NCI-H345 treated with DMSO at 0.1 percent for 48 hours (cell line): ENCODE results near the gene SLC8A1.
A peak's percentile ranks its signal among the peaks of the same experiment; 100 is the strongest.

Source experiments
- DNase-seq: peaks from one replicate; lab custom pipeline; 2025; ENCODE audit not compliant: unreplicated experiment; lab: John Stamatoyannopoulos, UW

SLC8A1 gene

GRCh38 chr2:40208463-40208862, 243.4 kb downstream of the SLC8A1 start:
- peak; percentile 47 for DNase-seq

DNA sequence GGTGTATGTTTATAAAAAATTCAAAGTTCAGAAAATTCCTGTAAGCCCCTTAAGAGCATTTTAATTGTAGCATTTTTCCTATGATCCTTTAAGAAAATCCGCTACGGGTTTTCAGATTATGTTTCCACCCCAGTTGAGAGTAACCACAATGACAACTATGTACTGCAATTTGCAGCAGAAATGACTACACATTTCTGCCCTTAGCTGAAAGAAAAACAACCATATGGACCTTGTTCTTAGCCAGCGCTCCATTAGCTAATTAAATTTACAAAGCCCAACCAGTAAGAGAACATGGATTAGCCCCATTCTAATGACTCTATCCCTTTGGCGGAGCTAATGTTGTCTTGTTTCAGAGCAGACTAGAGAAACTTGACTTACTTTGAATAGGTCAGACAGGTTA, 247.6 kb downstream of the SLC8A1 start:
- DNase-seq: no peak

GRCh38 chr2:40202798-40203400, 249.0 kb downstream of the SLC8A1 start:
- DNase-seq: no peak

- no peak for DNase-seq
These were observed 250.5 kb downstream of the SLC8A1 start for GRCh38 chr2:40201425-40201824.

GRCh38 chr2:40200366-40200915, 251.4 kb downstream of the SLC8A1 start:
- no peak for DNase-seq

- DNase-seq: no peak
These were observed 252.1 kb downstream of the SLC8A1 start for GRCh38 chr2:40199771-40200170.

- DNase-seq: no peak
These were observed 254.8 kb downstream of the SLC8A1 start for GRCh38 chr2:40197121-40197520.

DNA sequence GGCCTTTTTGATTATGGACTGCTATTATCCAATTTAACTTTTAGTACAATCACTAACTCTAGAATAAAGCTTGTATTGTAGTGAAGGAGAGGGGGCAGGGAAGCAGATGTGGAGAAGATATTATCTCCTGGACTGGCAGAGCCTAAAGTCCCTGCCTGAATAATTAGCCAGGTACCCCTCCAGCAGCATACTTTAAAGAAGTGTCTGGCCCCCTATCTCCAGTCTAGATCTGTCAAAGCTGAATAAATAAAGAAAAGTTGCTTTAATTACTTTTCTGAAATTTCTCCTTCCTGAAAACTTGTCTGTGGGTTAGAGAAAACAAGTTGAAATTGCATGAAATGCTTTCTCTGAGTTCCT, 258.2 kb downstream of the SLC8A1 start:
- no peak for DNase-seq

- DNase-seq: no peak
These were observed 258.8 kb downstream of the SLC8A1 start for GRCh38 chr2:40192864-40193669.

DNA sequence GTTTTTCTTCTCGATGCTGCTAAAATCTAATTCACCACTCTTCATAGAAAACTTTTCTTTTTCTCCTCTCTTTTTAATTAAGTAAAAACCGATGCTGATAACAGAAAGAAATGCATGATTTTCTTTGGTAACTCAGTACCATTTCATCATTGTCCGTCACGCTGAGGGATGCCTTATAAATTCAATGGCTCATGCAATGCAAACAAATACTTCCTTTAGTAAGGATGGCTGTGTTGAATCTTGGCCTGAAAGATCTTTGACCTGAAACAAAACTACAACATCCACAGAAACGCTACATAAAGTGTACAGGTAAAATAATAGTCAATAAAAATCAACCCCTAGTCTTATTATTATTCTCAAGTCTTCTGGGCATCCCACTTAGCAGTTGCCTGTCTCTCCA, 261.4 kb downstream of the SLC8A1 start:
- no peak for DNase-seq

DNA sequence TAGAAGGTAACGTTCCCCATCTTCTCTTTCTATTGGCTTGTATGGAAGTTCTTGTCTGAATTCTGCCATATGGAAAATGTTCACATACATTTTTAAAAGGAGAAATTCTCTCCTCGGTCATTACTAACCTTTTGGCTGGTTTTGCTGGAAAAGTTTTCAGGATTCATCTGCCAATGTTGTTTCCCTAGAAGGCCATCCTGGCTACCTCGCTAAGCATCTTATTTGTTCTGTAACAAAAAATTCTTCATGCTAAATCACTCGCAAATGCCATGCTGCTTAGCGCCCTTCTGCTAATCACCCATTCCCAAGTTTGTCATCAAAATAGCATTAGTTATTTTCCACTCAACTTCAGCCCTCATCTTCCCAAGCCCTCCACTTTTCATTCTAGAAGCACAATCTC, 262.0 kb downstream of the SLC8A1 start:
- no peak for DNase-seq

GRCh38 chr2:40187054-40187453, 264.8 kb downstream of the SLC8A1 start:
- DNase-seq: no peak

DNA sequence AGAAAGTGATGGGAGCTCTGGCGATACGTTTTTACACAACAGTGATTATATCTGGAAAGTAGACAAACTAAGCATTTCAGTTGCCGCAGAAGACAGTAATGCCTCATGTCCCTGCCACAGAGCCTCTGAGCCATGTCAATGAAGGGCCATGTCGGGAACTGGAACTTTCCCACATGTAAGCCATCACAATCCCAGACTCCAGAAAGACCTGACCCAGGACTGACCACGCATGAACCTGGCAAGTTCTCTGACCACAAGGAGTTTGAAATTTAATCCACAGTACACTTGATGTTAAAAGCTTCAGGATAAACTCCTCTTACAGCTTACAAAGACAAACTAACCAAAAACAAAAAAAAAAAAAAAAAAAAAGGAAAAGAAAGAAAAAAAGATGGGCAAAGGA, 267.3 kb downstream of the SLC8A1 start:
- DNase-seq: no peak

DNA sequence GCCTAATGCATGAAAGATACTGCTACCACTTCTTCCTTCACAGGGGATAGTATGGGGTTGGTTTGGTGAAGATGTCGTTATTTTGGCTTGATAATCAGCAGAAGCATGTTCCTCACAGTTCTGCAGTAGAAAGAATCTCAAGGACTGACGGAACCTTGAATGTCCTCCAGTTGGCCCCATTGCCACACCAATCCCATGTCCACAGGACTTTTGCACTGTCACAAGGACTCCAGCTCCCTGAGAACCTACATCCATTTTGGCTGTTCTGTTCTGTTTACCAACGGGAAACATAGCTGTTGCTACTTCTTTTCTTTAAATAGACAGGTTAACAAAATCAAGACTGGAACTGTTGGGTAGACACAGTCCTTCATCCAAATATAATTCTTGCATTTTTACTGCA, 270.0 kb downstream of the SLC8A1 start:
- no peak for DNase-seq

DNA sequence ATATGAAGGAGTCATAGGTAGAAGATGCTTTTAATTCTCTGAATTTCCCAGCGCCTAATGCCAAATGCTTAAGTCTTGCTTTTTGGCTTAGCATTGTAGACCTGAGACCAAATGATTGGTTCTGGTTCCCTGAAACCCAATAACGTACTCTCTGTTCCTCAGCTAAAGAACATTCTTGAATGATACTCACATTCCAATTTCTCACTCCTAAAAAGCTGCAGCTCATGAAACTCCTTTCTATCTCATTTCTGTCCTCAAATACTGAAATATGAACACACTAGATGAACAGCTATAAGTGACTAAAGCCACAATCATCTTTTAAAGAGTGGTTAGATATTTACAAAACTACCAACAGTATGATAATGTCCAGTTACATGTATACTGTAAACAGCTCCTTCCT, 272.1 kb downstream of the SLC8A1 start:
- no peak for DNase-seq

DNA sequence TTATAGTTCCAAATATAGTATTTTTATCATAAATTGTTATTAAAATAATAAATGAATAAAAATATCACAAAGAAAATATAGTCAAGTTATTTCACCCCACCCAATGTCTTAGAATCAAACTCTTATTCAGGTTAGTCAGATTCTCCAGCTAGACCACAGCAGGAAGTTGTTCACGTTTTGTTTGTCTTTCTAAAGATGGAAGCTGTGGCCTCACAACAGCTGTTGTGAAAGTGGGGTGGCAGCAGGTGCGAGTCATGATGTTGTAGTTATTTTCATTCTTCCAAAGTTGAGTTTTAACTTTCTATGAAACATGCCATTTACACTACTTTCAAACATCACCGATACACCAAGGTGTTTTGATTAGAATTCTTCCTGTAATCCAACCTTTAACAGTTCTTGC, 272.9 kb downstream of the SLC8A1 start:
- DNase-seq: no peak

DNA sequence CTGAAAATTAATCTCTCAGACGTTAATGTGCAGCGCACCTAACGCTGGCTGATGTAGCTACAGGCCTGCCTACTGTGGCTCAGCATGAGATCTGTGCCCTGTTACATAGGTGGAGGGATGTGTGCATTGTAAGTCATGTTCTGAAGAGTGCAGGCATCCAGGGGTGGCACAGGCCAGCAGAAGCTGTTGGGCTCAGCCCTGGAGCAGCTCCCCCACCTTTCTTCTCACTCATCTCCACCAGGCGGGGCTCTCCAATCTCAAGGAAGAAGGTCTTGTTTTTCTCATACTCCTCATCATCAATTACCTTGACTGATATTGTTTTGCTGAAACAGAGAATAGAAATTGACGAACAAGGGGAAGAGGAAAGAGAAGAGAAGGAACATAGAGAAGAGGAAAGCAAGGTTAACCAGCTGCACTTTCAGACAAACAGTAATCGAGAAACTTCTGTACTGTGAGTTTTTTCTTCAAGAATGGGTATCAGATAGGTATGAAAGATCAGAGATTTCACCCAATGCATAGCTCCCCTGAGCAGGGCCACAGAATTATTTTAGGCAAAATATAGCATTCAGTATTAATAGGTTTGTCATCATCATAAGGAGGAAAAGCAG, 273.6 kb downstream of the SLC8A1 start:
- no peak for DNase-seq

DNA sequence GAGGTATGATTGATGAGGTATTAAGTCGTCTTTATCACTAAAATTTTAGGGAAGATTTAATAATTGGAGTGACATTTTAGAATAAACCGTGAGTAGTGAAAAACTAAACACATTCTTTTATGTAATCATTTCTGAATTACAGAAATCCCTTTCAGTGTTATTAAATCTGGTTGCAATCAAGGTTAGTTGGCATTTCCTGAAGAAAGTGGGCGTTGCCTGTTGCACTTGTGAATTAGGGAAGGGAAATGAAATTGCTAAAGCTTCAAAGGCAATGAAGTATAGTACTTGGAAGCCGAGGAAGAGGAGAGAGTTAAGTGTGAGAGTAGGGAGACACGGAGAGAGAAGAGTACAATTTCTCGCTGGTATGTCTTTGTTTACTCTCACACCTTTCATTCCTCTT, 274.5 kb downstream of the SLC8A1 start:
- no peak for DNase-seq

- no peak for DNase-seq
These were observed 278.6 kb downstream of the SLC8A1 start for GRCh38 chr2:40173276-40173675.

DNA sequence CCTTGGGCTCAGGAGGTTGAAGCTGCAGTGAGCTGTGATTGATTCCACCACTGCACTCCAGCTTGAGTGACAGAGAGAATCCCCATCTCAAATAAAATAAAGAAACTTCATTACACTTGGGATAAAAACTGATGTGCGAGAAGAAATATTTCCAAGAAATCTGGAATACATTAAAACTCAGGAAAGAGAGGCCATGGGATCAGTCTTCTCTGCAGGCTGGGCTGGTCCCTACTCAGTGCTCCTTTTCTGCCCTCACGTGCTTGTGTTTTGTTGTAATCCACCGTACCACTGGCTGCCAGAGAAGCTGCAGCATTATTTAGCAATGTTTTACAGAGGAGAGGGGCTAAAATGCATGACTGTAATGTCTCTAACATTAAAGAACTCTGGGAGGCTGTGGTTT, 282.0 kb downstream of the SLC8A1 start:
- no peak for DNase-seq

DNA sequence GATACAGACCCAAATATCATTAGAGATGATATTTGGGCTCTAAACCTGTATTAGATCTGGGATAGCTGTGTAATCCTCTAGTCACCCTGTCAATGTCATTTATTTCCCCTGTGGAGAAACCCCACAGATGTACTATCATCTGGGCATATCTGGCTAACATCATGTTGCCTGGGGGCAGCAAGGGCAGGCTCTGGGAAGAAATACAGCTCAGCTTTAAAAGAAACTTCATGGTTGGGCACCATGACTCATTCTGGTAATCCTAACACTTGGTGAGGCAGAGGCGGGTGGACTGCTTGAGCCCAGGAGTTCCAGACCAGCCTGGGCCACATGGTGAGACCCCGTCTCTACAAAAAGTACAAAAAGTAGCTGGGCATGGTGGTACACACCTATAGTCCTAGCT, 282.5 kb downstream of the SLC8A1 start:
- DNase-seq: no peak

DNA sequence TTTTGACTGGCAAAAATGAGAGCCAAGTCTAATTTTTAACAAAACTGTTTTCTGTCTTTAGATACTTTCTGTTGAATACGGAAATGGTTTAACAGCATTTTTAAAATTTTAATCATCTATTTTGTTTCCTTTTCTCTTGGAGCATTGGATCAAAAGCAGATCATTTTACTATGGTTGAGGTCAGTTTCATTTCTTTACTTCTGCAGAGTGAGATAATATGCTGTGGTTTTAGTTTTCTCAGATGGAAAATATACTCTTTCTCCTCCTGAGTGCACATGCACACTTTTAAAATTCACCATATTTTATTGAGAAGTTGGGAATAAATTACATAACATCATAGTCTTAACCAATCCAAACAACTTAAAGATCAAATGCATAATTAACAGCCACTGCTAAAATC, 283.3 kb downstream of the SLC8A1 start:
- DNase-seq: no peak
